HG03342 (cell line): ENCODE data around the gene RPL27A.

Source experiments
- ATAC-seq: cut with Tn5 transposase; IDR thresholded peaks from one replicate; pipeline ENCODE4 v1.9.1; 2021; ENCODE audit warnings: mild to moderate bottlenecking, moderate library complexity; ENCODE audit not compliant: unreplicated experiment

RPL27A gene

DNA sequence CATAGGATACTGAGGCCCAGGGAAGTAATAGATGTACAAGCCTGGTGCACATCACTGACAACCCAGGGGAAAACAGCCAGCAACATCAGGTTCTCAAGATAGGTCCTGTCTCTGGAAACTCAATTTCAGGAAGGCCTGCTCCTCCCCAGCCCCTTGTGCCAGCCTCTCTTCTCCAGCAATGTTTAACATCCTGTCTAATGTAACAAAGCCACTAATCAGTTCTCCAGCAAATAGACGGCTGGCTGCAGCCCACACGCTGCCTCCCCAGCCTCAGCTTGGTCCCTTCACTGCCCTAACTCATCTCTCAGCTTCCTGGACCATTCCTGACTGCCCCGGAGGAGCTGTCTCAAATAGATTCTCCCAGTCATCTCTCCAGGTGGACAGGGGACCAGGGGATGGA, 37.8 kb downstream of the RPL27A start:
- ATAC-seq, result no peak

DNA sequence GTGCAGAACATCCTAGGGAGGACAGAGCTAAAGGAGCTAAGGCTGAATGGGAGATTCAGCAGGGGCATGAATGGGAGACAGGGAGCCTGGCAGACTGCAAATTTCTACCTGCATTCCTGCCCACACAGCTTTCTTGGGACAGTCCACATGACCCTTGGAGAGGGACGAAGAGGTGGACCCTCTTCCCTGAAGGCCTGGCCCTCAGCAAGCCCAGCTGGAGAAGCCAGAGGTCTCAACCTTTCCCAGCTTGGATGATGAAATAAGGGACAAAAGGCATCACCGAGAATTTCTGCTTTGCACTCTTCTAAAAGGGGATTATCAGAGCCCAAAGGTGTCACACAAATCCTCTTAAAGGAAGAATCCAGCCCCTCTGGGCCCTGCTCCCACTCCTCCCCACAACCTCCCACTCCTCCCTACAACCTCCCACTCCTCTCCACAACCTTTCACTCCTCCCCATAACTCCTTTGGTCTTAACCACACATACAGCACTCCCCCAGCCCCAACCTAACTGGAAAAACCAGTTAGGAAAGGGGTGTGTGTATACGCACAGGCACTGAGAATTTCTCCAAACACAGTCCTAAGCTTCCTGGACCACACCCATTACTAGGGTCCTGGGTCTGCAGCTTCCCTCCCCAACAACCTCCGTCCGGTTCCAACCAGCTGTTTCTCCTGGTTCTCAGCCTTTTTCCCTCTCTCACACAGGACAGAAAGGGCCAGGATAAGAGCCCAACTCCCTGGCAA, 38.4 kb downstream of the RPL27A start:
- no peak for ATAC-seq

GRCh38 chr11:8721609-8722500, 39.3 kb downstream of the RPL27A start:
- no peak for ATAC-seq

DNA sequence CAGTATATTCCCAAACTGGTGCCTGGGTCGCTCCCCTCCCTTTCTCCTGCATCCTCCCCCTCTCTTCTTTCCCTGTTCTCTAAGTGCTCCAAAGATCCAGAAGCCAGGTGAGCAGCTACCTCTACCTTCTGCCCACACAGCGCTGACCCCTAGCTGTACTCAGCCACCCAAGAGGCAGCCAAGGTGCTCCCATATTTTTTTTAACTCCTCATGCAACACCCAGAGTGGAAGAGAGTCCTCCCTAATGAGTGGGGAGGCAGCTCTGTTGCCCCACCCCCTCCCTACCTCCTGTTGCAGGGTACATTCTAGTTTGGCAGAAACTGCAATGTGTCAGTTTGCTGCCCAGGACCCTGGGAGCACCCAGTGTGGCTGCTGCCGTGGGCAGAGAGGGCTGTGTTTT, 40.2 kb downstream of the RPL27A start:
- no peak for ATAC-seq

- no peak for ATAC-seq
These were observed 41.1 kb downstream of the RPL27A start for GRCh38 chr11:8723711-8724110.

GRCh38 chr11:8724682-8725081, 42.1 kb downstream of the RPL27A start:
- ATAC-seq, result no peak

GRCh38 chr11:8726395-8726794, 43.8 kb downstream of the RPL27A start:
- no peak for ATAC-seq

GRCh38 chr11:8728563-8728962, 46.0 kb downstream of the RPL27A start:
- no peak for ATAC-seq

DNA sequence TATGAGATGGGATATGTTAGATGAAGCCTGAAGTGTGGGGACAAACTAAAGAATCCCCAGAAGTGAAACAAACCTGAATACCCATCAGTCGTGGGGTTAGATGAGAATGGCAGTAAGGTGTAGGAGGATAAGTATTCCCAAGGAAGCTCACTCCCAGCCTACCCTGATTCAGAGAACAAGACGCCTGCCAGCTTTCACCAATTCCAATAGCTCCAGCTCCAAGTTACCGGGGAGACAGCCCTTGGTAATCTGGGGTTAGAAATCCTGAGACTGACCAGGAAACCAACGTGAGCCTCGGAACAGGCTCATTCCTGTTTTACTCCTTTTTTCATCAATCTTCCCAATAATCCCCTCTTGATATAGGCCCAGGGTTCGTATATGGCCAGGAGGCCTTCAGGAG, 46.5 kb downstream of the RPL27A start:
- ATAC-seq, result no peak

- ATAC-seq, result no peak
These were observed 47.5 kb downstream of the RPL27A start for GRCh38 chr11:8729837-8730696.

GRCh38 chr11:8730697-8731020, 48.1 kb downstream of the RPL27A start:
- ATAC-seq, result no peak

DNA sequence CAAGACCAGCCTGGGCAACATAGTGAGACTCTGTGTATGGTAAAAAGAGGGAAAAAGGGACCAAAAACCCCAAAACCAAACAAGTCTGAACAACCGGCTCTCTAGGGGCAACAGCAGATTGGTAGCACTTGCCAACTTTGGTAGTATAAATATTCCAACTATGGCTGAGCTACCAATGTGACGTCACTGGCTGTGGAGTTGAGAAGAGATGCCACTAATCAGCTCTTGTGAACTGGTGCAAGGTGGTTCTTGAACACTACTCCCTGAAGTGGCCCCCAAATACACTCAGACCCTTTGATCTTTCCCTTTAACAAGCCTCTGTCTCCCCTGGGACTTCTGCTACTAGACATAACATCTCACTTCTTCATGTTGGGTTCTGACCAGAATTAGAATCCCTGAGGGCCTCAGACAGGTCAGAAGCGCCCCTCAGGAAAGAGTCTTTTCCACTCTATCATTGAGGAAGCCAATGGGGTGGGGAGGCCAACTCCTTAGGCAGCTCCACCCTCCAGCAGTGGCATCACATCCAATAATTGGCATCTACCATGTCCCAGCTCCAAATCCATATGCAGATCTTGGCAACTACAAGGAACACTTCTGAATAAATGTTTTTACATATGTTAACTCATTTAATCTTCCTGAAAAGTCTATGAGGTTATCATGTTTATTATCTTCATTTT, 49.2 kb downstream of the RPL27A start:
- no peak for ATAC-seq

DNA sequence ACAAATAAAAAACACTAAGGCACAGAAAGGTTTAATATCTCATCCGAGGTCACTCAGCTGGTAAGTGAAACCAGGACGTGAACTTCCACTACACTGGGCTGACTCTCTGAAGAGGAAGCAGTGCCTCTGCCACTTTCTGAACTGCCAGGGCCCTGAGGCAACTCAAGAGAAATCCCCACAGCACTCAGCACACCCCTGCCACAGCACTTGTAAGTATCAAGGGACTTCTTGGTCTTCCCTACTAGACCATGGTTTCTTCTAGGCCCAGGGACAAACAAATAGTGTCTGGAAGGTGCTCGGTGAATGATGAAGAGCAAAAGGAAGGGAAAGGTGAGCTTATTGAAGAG, 49.7 kb downstream of the RPL27A start:
- ATAC-seq, result no peak

- no peak for ATAC-seq
These were observed 50.2 kb downstream of the RPL27A start for GRCh38 chr11:8732748-8733241.

DNA sequence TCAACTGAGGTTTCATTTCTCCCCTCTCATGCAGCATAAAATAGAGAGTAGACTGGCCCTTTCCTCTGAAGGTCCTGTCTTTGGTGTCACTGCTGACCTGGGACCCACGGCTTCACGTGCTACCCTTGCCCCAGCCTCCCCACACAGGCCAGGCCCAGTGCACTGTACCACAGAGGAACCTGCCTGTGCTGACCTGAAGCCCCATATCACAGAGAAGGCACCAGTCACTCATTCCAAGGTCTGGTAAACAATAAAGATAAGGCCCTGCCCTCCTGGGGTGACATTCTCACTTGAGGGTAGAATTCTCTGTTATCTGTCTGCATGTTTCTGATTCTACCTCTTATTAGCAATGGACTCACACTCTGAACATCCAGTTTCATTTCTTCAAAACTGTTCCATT, 51.3 kb downstream of the RPL27A start:
- ATAC-seq, result no peak

- no peak for ATAC-seq
These were observed 52.5 kb downstream of the RPL27A start for GRCh38 chr11:8735094-8735493.

DNA sequence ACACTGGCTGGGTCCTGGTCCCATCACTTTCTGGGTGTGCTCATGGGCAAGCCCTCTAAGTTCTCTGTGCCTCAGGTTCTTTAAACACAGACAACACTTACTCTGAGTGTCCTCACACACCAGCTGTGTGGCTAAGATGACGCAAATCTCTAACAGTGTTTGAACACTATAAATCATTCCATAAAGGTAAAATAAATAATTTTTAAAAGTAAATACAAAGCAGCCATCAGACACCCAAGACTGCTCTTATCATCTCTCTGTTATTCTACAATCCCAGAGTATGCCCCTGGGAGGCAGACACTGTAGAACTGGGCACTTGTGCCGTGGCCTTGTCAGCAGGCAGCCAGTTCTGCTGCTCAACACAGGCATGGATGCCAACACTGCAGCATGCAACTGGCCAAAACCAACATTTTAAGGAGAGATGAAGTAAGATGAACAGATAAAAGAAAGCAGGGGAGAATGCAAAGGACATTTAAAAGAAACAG, 56.8 kb downstream of the RPL27A start:
- no peak for ATAC-seq
